ENCODE data around the gene KCNJ10.

KCNJ10 gene

DNA sequence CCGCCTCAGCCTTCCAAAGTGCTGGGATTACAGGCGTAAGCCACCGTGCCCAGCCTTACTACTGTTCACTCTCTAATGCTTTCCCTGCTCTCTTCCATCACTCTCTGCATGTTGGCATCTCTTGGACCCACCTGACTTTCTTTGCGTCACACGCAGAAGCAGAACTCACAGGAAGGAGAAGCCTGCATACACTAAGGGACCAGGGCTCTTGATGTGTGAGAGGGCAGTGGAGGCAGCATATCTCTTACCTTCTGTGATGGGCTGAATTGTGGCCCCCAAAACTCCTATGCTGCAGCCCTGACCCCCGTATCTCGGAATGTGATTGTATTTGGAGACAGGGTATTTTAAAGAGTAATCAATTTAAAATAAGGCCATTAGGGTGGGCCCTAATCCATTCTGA lies 89.2 kb downstream of the KCNJ10 start:
- no peaks in the 10 kb centered on the region for H3K9me2 ChIP-seq (ENCODE audit: low read depth, low read length)
- H3K4me3 ChIP-seq (ENCODE audit: low read depth, low read length, poor library complexity, severe bottlenecking) = no peak overlapping the region
- H3K27ac ChIP-seq (ENCODE audit: low read depth, low read length, poor library complexity, severe bottlenecking) = no peak overlapping the region
- H3F3A ChIP-seq (ENCODE audit: insufficient read depth, low read length) = no peaks in the 10 kb centered on the region
- no peaks in the 10 kb centered on the region for H3K9me3 ChIP-seq (ENCODE audit: low read length)
- H3K4me1 ChIP-seq (ENCODE audit: insufficient read depth, low read length, severe bottlenecking) = no peaks in the 10 kb centered on the region
- no peaks in the 10 kb centered on the region for H3K36me3 ChIP-seq (ENCODE audit: insufficient read depth, low read length)
- H3K27me3 ChIP-seq (ENCODE audit: insufficient read depth, low read length) = peaks cover 3% of the 10 kb centered on the region; the same call in 1 of the 2 replicates
- H3K79me2 ChIP-seq (ENCODE audit: insufficient read depth, low read length) = no peaks in the 10 kb centered on the region
- H3K4me2 ChIP-seq (ENCODE audit: low read length) = no peak overlapping the region
- H4K20me1 ChIP-seq (ENCODE audit: insufficient read depth, low read length) = no peaks in the 10 kb centered on the region
- no peak for TF ChIP-seq CTCF (IDR thresholded peaks at IDR 0.05; ENCODE audit: low read length)
- TF ChIP-seq EZH2 (IDR thresholded peaks at IDR 0.05; ENCODE audit: borderline replicate concordance, low read length) = no peak
- H2AFZ ChIP-seq (ENCODE audit: low read length) = no peak overlapping the region
- no peak overlapping the region for H3K9ac ChIP-seq (ENCODE audit: low read length)

DNA sequence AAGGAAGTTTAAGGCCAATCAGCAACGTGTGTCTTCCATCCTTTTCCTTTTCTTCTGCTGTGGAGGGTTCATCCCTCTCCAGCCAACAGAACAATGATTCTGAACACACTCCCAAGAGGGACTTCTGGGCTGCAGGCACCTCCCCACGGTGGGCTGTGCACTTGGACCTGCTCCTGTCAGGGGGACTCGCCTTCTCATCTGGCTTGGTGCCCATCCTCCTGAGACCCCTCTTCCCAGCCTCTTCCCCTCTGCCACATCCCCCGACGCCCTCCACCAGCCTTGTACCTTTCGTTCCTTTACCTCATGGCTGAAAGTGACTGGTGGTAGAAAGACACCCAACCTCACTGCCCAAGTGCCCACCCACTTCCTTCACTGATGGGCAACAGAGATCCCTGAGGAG lies 89.9 kb downstream of the KCNJ10 start:
- peaks cover 3% of the 10 kb centered on the region; the same call in 1 of the 2 replicates for H3K27me3 ChIP-seq (ENCODE audit: insufficient read depth, low read length)
- no peaks in the 10 kb centered on the region for H3K36me3 ChIP-seq (ENCODE audit: insufficient read depth, low read length)
- H3K4me2 ChIP-seq (ENCODE audit: low read length) = no peak overlapping the region
- no peak overlapping the region for H3K9ac ChIP-seq (ENCODE audit: low read length)
- no peak overlapping the region for H3K27ac ChIP-seq (ENCODE audit: low read depth, low read length, poor library complexity, severe bottlenecking)
- H3K4me3 ChIP-seq (ENCODE audit: low read depth, low read length, poor library complexity, severe bottlenecking) = no peak overlapping the region
- TF ChIP-seq EZH2 (IDR thresholded peaks at IDR 0.05; ENCODE audit: borderline replicate concordance, low read length) = no peak
- no peak for TF ChIP-seq CTCF (IDR thresholded peaks at IDR 0.05; ENCODE audit: low read length)
- H4K20me1 ChIP-seq (ENCODE audit: insufficient read depth, low read length) = no peaks in the 10 kb centered on the region
- no peaks in the 10 kb centered on the region for H3K4me1 ChIP-seq (ENCODE audit: insufficient read depth, low read length, severe bottlenecking)
- H2AFZ ChIP-seq (ENCODE audit: low read length) = no peak overlapping the region
- H3F3A ChIP-seq (ENCODE audit: insufficient read depth, low read length) = no peaks in the 10 kb centered on the region
- no peaks in the 10 kb centered on the region for H3K9me3 ChIP-seq (ENCODE audit: low read length)
- no peaks in the 10 kb centered on the region for H3K9me2 ChIP-seq (ENCODE audit: low read depth, low read length)
- H3K79me2 ChIP-seq (ENCODE audit: insufficient read depth, low read length) = no peaks in the 10 kb centered on the region

DNA sequence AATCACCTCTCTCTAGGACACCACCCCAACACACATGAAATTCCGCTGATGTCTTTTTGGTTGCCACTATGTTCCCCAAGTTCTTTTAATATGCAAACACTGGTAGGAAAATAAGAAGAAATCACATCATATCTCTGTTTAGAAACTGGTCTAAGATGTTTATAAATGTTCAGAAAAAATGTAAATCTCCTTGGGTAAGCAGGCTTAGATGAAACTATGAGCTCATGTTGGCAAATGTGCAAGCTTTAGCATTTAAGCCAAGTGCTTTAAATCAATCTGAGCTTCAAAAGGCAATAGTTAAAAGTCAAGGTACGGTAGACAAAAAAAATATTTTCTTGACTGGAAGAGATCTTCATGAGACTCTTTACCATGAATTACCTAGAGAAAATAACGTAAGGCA lies 90.7 kb downstream of the KCNJ10 start:
- H3K36me3 ChIP-seq (ENCODE audit: insufficient read depth, low read length) = no peaks in the 10 kb centered on the region

More for the DNA sequence above, 90.7 kb downstream of the KCNJ10 start:
- Histone ChIP-seq H3K4me3 (ENCODE audit: low read depth, low read length, poor library complexity, severe bottlenecking) (no peak overlapping the region), H3K79me2 (ENCODE audit: insufficient read depth, low read length) (no peaks in the 10 kb centered on the region), H3K9me2 (ENCODE audit: low read depth, low read length) (no peaks in the 10 kb centered on the region), H3F3A (ENCODE audit: insufficient read depth, low read length) (no peaks in the 10 kb centered on the region), H3K4me1 (ENCODE audit: insufficient read depth, low read length, severe bottlenecking) (no peaks in the 10 kb centered on the region), H3K4me2 (ENCODE audit: low read length) (no peak overlapping the region), H4K20me1 (ENCODE audit: insufficient read depth, low read length) (no peaks in the 10 kb centered on the region), H3K27me3 (ENCODE audit: insufficient read depth, low read length) (peaks cover 3% of the 10 kb centered on the region; the same call in 1 of the 2 replicates), H3K9ac (ENCODE audit: low read length) (no peak overlapping the region), H3K27ac (ENCODE audit: low read depth, low read length, poor library complexity, severe bottlenecking) (no peak overlapping the region), H2AFZ (ENCODE audit: low read length) (no peak overlapping the region), H3K9me3 (ENCODE audit: low read length) (no peaks in the 10 kb centered on the region)
- TF ChIP-seq CTCF (IDR thresholded peaks at IDR 0.05; ENCODE audit: low read length) (no peak), EZH2 (IDR thresholded peaks at IDR 0.05; ENCODE audit: borderline replicate concordance, low read length) (no peak)
